IMR-90 (cell line): ENCODE measurements around the gene N4BP2L1. TPM values are rescaled to one million over a fixed set of nuclear protein-coding genes. Genes with fewer than 3 reads are reported as not detected.

ENCODE experiments used
- ATAC-seq: fragments of 200-7000 bp; cut with Tn5 transposase; 2 replicates; pipeline ENCODE4 v1.9.1; 2020; ENCODE audit warnings: low read depth, mild to moderate bottlenecking, moderate library complexity
- BruUV-seq: library from RNA; stranded (reverse); fragments of 400-500 nt; replicated peaks from 2 replicates; lab custom pipeline; 2021; lab: Mats Ljungman, UMichigan
- CTCF ChIA-PET: fragments of 300-600 bp; formaldehyde crosslinking; extraction: SDS; loops from one replicate; lab custom pipeline; 2021; ENCODE audit warnings: antibody characterized with exemption; lab: Yijun Ruan, JAX
- POLR2A ChIA-PET: fragments of 300-600 bp; sonication (Branson Sonifier 250); formaldehyde crosslinking; loops from one replicate; lab custom pipeline; 2022; ENCODE audit warnings: antibody characterized with exemption; ENCODE audit not compliant: unreplicated experiment; lab: Charles Lee
- DNase-seq: peaks from one replicate; pipeline ENCODE4 v3.0.0; 2013
- H2AFZ ChIP-seq: replicated peaks from 2 replicates; pipeline ENCODE3; 2013; ENCODE audit warnings: low read length, mild to moderate bottlenecking; ENCODE audit not compliant: poor library complexity
- H2AK5ac ChIP-seq: 2 replicates; pipeline ENCODE4 v1.6.1; 2013; ENCODE audit warnings: low read depth, low read length, inconsistent platforms
- H2AK9ac ChIP-seq: replicated peaks from 2 replicates; pipeline ENCODE3; 2013; ENCODE audit warnings: mild to moderate bottlenecking, low read depth, low read length, moderate library complexity; ENCODE audit not compliant: poor library complexity
- H2BK120ac ChIP-seq: 2 replicates; pipeline ENCODE4 v1.6.1; 2013; ENCODE audit warnings: low read depth, low read length, inconsistent platforms
- H2BK15ac ChIP-seq: 3 replicates; pipeline ENCODE4 v1.6.1; 2013; ENCODE audit warnings: low read depth, low read length, inconsistent platforms
- H2BK20ac ChIP-seq: 2 replicates; pipeline ENCODE4 v1.6.1; 2013; ENCODE audit warnings: low read depth, mild to moderate bottlenecking, inconsistent platforms, low read length, moderate library complexity
- H2BK5ac ChIP-seq: 2 replicates; pipeline ENCODE4 v1.6.1; 2013; ENCODE audit warnings: mild to moderate bottlenecking, low read depth, low read length, inconsistent platforms; ENCODE audit not compliant: poor library complexity, severe bottlenecking
- H3K14ac ChIP-seq: replicated peaks from 2 replicates; pipeline ENCODE4 v1.6.1; 2013; ENCODE audit warnings: low read depth, low read length, inconsistent platforms
- H3K18ac ChIP-seq: 2 replicates; pipeline ENCODE4 v1.6.1; 2013; ENCODE audit warnings: low read depth, low read length, control low read depth
- H3K23ac ChIP-seq: 2 replicates; pipeline ENCODE4 v1.6.1; 2013; ENCODE audit warnings: low read depth, low read length, inconsistent platforms
- H3K27ac ChIP-seq: 2 replicates; pipeline ENCODE4 v1.5.1; 2013; ENCODE audit warnings: mild to moderate bottlenecking, control low read depth, low read length; ENCODE audit not compliant: insufficient read depth
- H3K27me3 ChIP-seq: 2 replicates; pipeline ENCODE4 v1.6.1; 2013; ENCODE audit warnings: low read length; ENCODE audit not compliant: control insufficient read depth, insufficient read depth
- H3K36me3 ChIP-seq: 2 replicates; pipeline ENCODE4 v1.6.1; 2013; ENCODE audit warnings: low read length, mixed read lengths; ENCODE audit not compliant: control insufficient read depth, insufficient read depth
- H3K4ac ChIP-seq: 2 replicates; pipeline ENCODE4 v1.6.1; 2013; ENCODE audit warnings: low read depth, low read length, inconsistent platforms
- H3K4me1 ChIP-seq: 2 replicates; pipeline ENCODE4 v1.6.1; 2013; ENCODE audit warnings: low read length, mixed read lengths; ENCODE audit not compliant: control insufficient read depth, insufficient read depth
- H3K4me2 ChIP-seq: 2 replicates; pipeline ENCODE4 v1.6.1; 2013; ENCODE audit warnings: low read depth, mild to moderate bottlenecking, control low read depth, low read length, moderate library complexity
- H3K4me3 ChIP-seq: 2 replicates; pipeline ENCODE4 v1.5.1; 2013; ENCODE audit warnings: low read depth, mild to moderate bottlenecking, control low read depth, low read length, moderate library complexity; ENCODE audit not compliant: insufficient read depth
- H3K56ac ChIP-seq: 2 replicates; pipeline ENCODE4 v1.6.1; 2013; ENCODE audit warnings: low read length, inconsistent platforms; ENCODE audit not compliant: insufficient read depth; ENCODE audit errors: extremely low read depth
- H3K79me1 ChIP-seq, 2 experiments: 2 replicates each; pipeline ENCODE4 v1.6.1; 2013; ENCODE audit warnings: low read length in 2 of 2, inconsistent platforms in 1 of 2, low read depth in 1 of 2
- H3K9ac ChIP-seq: 2 replicates; pipeline ENCODE4 v1.6.1; 2013; ENCODE audit warnings: low read depth, low read length, control low read depth
- H3K9me1 ChIP-seq: 2 replicates; pipeline ENCODE4 v1.6.1; 2013; ENCODE audit warnings: low read length, inconsistent platforms; ENCODE audit not compliant: insufficient read depth
- H3K9me3 ChIP-seq: 2 replicates; pipeline ENCODE4 v1.6.1; 2013; ENCODE audit warnings: low read length; ENCODE audit not compliant: control insufficient read depth, insufficient read depth
- H4K20me1 ChIP-seq: 2 replicates; pipeline ENCODE4 v1.6.1; 2013; ENCODE audit warnings: low read length, inconsistent platforms; ENCODE audit not compliant: insufficient read depth
- H4K5ac ChIP-seq: 2 replicates; pipeline ENCODE4 v1.6.1; 2013; ENCODE audit warnings: mild to moderate bottlenecking, low read depth, low read length, control low read depth
- H4K8ac ChIP-seq, 2 experiments: 2 replicates each; pipeline ENCODE4 v1.6.1; 2013; ENCODE audit warnings: low read depth in 2 of 2, low read length in 2 of 2, control low read depth in 1 of 2, inconsistent platforms in 1 of 2
- H4K91ac ChIP-seq: 2 replicates; pipeline ENCODE4 v1.6.1; 2013; ENCODE audit warnings: low read depth, low read length, inconsistent platforms; ENCODE audit not compliant: insufficient read depth
- MXI1 ChIP-seq: IDR thresholded peaks from 2 replicates; pipeline ENCODE4 v1.6.1; 2012; ENCODE audit warnings: low read depth, mild to moderate bottlenecking, low read length, moderate library complexity, borderline replicate concordance
- WGBS, 2 experiments: methylation state at CpG; one replicate each; pipeline versions ENCODE4 v1.1.5 to v1.1.7; 2013; ENCODE audit warnings: missing lambda C conversion rate in 2 of 2; ENCODE audit not compliant: insufficient read length in 1 of 2; ENCODE audit errors: extremely low coverage in 2 of 2; 5-methylcytosine and 5-hydroxymethylcytosine counted together
- dilution Hi-C: fragments of 300-500 bp; cut with HindIII; formaldehyde crosslinking; loops from one replicate; pipeline ENCODE4 v1.14.3; 2018; ENCODE audit warnings: low sequenced_read_pairs; ENCODE audit not compliant: unreplicated experiment
- in situ Hi-C: fragments of 300-500 bp; cut with MboI; formaldehyde crosslinking; loops from 3 replicates; pipeline ENCODE4 v1.14.3; 2019; ENCODE audit warnings: low sequenced_read_pairs, inconsistent platforms, mixed read lengths
- intact Hi-C: fragments of 100-400 bp; cut with micrococcal nuclease; formaldehyde crosslinking; loops from 2 replicates; pipeline ENCODE4 v1.10.0; 2022
- polyA plus RNA-seq, 3 experiments: library from polyadenylated mRNA; depleted of rRNA; stranded (reverse); fragments of >200 nt; gene quantifications; 2 replicates each; pipeline ENCODE4 v1.2.3, GENCODE V29; 2012; ENCODE audit warnings: low replicate concordance in 1 of 3
- total RNA-seq: library from RNA; depleted of rRNA; stranded (reverse); fragments of >200 nt; gene quantifications from 2 replicates; pipeline ENCODE4 v1.2.3, GENCODE V29; 2012

Gene N4BP2L1
- total and polyA plus RNA-seq, 2 of the 4 experiments (the other 2 are of a cell fraction): 0.18 to 0.46 TPM

DNA sequence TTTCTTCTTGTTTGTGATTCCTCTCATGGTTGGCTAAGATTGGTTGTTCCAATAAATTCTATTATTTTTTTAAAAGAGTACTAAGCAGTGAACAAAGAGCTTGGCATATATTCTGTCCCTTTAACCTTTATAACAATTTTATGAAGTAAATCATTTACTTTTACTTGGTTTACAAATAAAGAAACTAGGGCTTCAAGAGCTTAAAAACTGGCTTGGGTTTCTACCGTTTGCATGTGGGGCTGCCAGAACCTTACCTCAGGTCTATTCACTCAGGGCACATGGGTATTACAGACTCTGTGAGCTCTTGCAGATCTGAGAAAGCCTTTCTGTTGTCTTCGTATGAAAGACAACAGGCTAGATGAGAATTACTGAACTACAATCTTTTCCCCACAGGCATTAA is 13.3 kb downstream of the N4BP2L1 start:
- Histone ChIP-seq H2AK9ac (no peak overlapping the region), H4K5ac (no peak overlapping the region), H3K4me2 (no peak overlapping the region), H3K36me3 (no peaks in the 10 kb centered on the region), H3K9me3 (no peaks in the 10 kb centered on the region), H3K18ac (no peak overlapping the region), H3K23ac (no peak overlapping the region), H2BK120ac (no peak overlapping the region), H3K14ac (no peak overlapping the region), H3K27ac (no peak overlapping the region), H3K27me3 (no peaks in the 10 kb centered on the region), H4K20me1 (no peaks in the 10 kb centered on the region), H3K56ac (no peak overlapping the region), H2AFZ (no peak overlapping the region), H4K91ac (no peak overlapping the region), H3K79me1 (no peaks in the 10 kb centered on the region), H2BK20ac (no peak overlapping the region), H3K4ac (no peak overlapping the region), H3K4me3 (no peak overlapping the region), H2BK15ac (no peak overlapping the region), H3K9me1 (no peaks in the 10 kb centered on the region), H3K4me1 (peaks cover 3% of the 10 kb centered on the region), H4K8ac (no peak overlapping the region), H2AK5ac (no peak overlapping the region), H3K9ac (no peak overlapping the region), H2BK5ac (no peak overlapping the region)
- WGBS, 2 experiments: 100% methylated on average over 1 of the region's 2 CpGs; no CpG with 5 or more reads in 1 of the 2 experiments
- in situ Hi-C loops (no loop called here), dilution Hi-C loops (no loop called here), intact Hi-C loops (no loop called here)
- ATAC-seq (no peak), DNase-seq (no peak)
- TF ChIP-seq MXI1: no peak
- ChIA-PET CTCF (interaction anchor here (0.5 to 1.7 kb wide), 4 partner anchors 10 to 127 kb away, joined by 3 to 7 read pairs (median 4); no protein-coding TSS in a partner anchor), POLR2A (no interaction called here)
- BruUV-seq: no TSS peak
